ENCODE results near the gene HIPK4.

Gene HIPK4

GRCh38 chr19:40425450-40426287 lies 35.7 kb upstream of the HIPK4 start, which contains the start of gene SERTAD1:
TSS of gene SERTAD1 (minus strand) at chr19:40425992. CDS start at chr19:40423546, 2,446 bp downstream.
- DNase-seq (ENCODE audit: low read depth) = peak; percentile 95

GRCh38 chr19:40424637-40425449 lies 34.9 kb upstream of the HIPK4 start:
- DNase-seq (ENCODE audit: low read depth) = no peak
- TF ChIP-seq, protein P1, sequence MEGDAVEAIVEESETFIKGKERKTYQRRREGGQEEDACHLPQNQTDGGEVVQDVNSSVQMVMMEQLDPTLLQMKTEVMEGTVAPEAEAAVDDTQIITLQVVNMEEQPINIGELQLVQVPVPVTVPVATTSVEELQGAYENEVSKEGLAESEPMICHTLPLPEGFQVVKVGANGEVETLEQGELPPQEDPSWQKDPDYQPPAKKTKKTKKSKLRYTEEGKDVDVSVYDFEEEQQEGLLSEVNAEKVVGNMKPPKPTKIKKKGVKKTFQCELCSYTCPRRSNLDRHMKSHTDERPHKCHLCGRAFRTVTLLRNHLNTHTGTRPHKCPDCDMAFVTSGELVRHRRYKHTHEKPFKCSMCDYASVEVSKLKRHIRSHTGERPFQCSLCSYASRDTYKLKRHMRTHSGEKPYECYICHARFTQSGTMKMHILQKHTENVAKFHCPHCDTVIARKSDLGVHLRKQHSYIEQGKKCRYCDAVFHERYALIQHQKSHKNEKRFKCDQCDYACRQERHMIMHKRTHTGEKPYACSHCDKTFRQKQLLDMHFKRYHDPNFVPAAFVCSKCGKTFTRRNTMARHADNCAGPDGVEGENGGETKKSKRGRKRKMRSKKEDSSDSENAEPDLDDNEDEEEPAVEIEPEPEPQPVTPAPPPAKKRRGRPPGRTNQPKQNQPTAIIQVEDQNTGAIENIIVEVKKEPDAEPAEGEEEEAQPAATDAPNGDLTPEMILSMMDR (IDR thresholded peaks at IDR 0.05; ENCODE audit: control insufficient read depth, insufficient read depth, low read depth, low read length, missing control alignments) = no peak
- peak overlapping the region; percentile 90 for H3K4me3 ChIP-seq (ENCODE audit: control insufficient read depth, low read depth, low read length)

More at GRCh38 chr19:40425450-40426287, 35.7 kb upstream of the HIPK4 start, which contains the start of gene SERTAD1:
- TF ChIP-seq, protein P1 (IDR thresholded peaks at IDR 0.05; ENCODE audit: control insufficient read depth, insufficient read depth, low read depth, low read length, missing control alignments) = peak; percentile 63
- H3K4me3 ChIP-seq (ENCODE audit: control insufficient read depth, low read depth, low read length) = peak within 1 kb of the TSS; percentile 90

- no peak for DNase-seq (ENCODE audit: low read depth)
- H3K4me3 ChIP-seq (ENCODE audit: control insufficient read depth, low read depth, low read length) = peak overlapping the region; percentile 90
- TF ChIP-seq, protein P1 (IDR thresholded peaks at IDR 0.05; ENCODE audit: control insufficient read depth, insufficient read depth, low read depth, low read length, missing control alignments) = no peak
Observed at GRCh38 chr19:40423938-40424337, 34.0 kb upstream of the HIPK4 start.

GRCh38 chr19:40422748-40423566 lies 33.0 kb upstream of the HIPK4 start:
- no peak for DNase-seq (ENCODE audit: low read depth)
- TF ChIP-seq, protein P1 (IDR thresholded peaks at IDR 0.05; ENCODE audit: control insufficient read depth, insufficient read depth, low read depth, low read length, missing control alignments) = no peak
- no peak overlapping the region for H3K4me3 ChIP-seq (ENCODE audit: control insufficient read depth, low read depth, low read length)

GRCh38 chr19:40421993-40422747 lies 32.2 kb upstream of the HIPK4 start:
- no peak overlapping the region for H3K4me3 ChIP-seq (ENCODE audit: control insufficient read depth, low read depth, low read length)
- TF ChIP-seq, protein P1 (IDR thresholded peaks at IDR 0.05; ENCODE audit: control insufficient read depth, insufficient read depth, low read depth, low read length, missing control alignments) = no peak
- DNase-seq (ENCODE audit: low read depth) = no peak
